RWPE2 (cell line): Measurements from ENCODE around the gene RGS8.

ENCODE experiments used
- ATAC-seq: fragments of 200-7000 bp; cut with Tn5 transposase; 3 replicates; pipeline ENCODE4 v1.9.1; 2021; ENCODE audit warnings: low read depth
- DNase-seq: peaks from one replicate; pipeline ENCODE4 v3.0.0-alpha.2; 2020; ENCODE audit warnings: low spot score
- H3K27ac ChIP-seq: fragments of 450-650 bp; 2 replicates; pipeline ENCODE4 v1.5.1; 2017; ENCODE audit warnings: mild to moderate bottlenecking; ENCODE audit not compliant: poor library complexity, severe bottlenecking
- H3K27me3 ChIP-seq: fragments of 250-450 bp; sonication (Bioruptor Pico); 2 replicates; pipeline ENCODE4 v1.5.1; 2021; ENCODE audit warnings: mild to moderate bottlenecking, moderate library complexity; ENCODE audit not compliant: insufficient read depth, poor library complexity, severe bottlenecking
- H3K36me3 ChIP-seq: fragments of 250-450 bp; sonication (Bioruptor Pico); 2 replicates; pipeline ENCODE4 v1.5.1; 2020; ENCODE audit warnings: low read depth, mild to moderate bottlenecking, moderate library complexity
- H3K4me1 ChIP-seq: fragments of 250-450 bp; sonication (Bioruptor Pico); 2 replicates; pipeline ENCODE4 v1.5.1; 2021; ENCODE audit warnings: mild to moderate bottlenecking, moderate library complexity; ENCODE audit not compliant: insufficient read depth, poor library complexity, severe bottlenecking
- H3K4me3 ChIP-seq: fragments of 250-450 bp; sonication (Bioruptor Pico); 2 replicates; pipeline ENCODE4 v1.5.1; 2021; ENCODE audit warnings: mild to moderate bottlenecking, moderate library complexity; ENCODE audit not compliant: severe bottlenecking
- H3K9me3 ChIP-seq: fragments of 250-450 bp; sonication (Bioruptor Pico); 2 replicates; pipeline ENCODE4 v1.5.1; 2021; ENCODE audit warnings: mild to moderate bottlenecking, moderate library complexity; ENCODE audit not compliant: severe bottlenecking
- CTCF ChIP-seq: fragments of 450-650 bp; IDR thresholded peaks from one replicate; pipeline ENCODE4 v1.5.1; 2017; ENCODE audit warnings: mild to moderate bottlenecking, moderate library complexity; ENCODE audit not compliant: poor library complexity, severe bottlenecking

Gene RGS8

GRCh38 chr1:182651339-182651724, 33.1 kb downstream of the RGS8 start:
- no peak for TF ChIP-seq CTCF
- ATAC-seq: no peak
- H3K4me1 ChIP-seq: no peaks in the 10 kb centered on the region
- DNase-seq: no peak
- H3K27me3 ChIP-seq: no peaks in the 10 kb centered on the region
- H3K36me3 ChIP-seq: no peaks in the 10 kb centered on the region
- H3K4me3 ChIP-seq: no peak overlapping the region
- H3K9me3 ChIP-seq: no peaks in the 10 kb centered on the region
- H3K27ac ChIP-seq: no peak overlapping the region

- H3K36me3 ChIP-seq: no peaks in the 10 kb centered on the region
- no peak overlapping the region for H3K27ac ChIP-seq
- no peak for TF ChIP-seq CTCF
- H3K4me1 ChIP-seq: no peaks in the 10 kb centered on the region
- no peaks in the 10 kb centered on the region for H3K27me3 ChIP-seq
- no peak for ATAC-seq
- DNase-seq: no peak
- H3K4me3 ChIP-seq: no peak overlapping the region
- no peaks in the 10 kb centered on the region for H3K9me3 ChIP-seq
Observed at GRCh38 chr1:182650678-182651338, 33.6 kb downstream of the RGS8 start.

GRCh38 chr1:182649041-182649440, 35.3 kb downstream of the RGS8 start:
- ATAC-seq (no peak), DNase-seq (no peak)
- Histone ChIP-seq H3K4me1 (peaks cover 1% of the 10 kb centered on the region), H3K36me3 (no peaks in the 10 kb centered on the region), H3K27me3 (no peaks in the 10 kb centered on the region), H3K9me3 (no peaks in the 10 kb centered on the region), H3K27ac (no peak overlapping the region), H3K4me3 (no peak overlapping the region)
- no peak for TF ChIP-seq CTCF

GRCh38 chr1:182646739-182647138, 37.6 kb downstream of the RGS8 start:
- no peak for TF ChIP-seq CTCF
- DNase-seq (no peak), ATAC-seq (no peak)
- H3K27ac ChIP-seq: no peak overlapping the region
- H3K9me3 ChIP-seq: no peaks in the 10 kb centered on the region
- H3K36me3 ChIP-seq: no peaks in the 10 kb centered on the region
- H3K4me3 ChIP-seq: no peak overlapping the region
- no peaks in the 10 kb centered on the region for H3K27me3 ChIP-seq
- H3K4me1 ChIP-seq: peaks cover 8% of the 10 kb centered on the region

GRCh38 chr1:182644886-182645285, 39.5 kb downstream of the RGS8 start:
- no peak for DNase-seq
- no peak for ATAC-seq

More at GRCh38 chr1:182644886-182645285, 39.5 kb downstream of the RGS8 start:
- H3K27me3 ChIP-seq: no peaks in the 10 kb centered on the region
- H3K36me3 ChIP-seq: no peaks in the 10 kb centered on the region
- peaks cover 8% of the 10 kb centered on the region for H3K4me1 ChIP-seq
- no peak overlapping the region for H3K4me3 ChIP-seq
- H3K9me3 ChIP-seq: no peaks in the 10 kb centered on the region
- no peak for TF ChIP-seq CTCF
- no peak overlapping the region for H3K27ac ChIP-seq
